ENCODE data around the gene LRRC49. TPM values are rescaled to one million over a fixed set of nuclear protein-coding genes. Genes with fewer than 3 reads are reported as not detected.

The LRRC49 gene
- total RNA-seq, 5 donors from 2014 or later (not counting 1 experiment from before 2014, with no cell fraction given) = 0.16 to 0.77 (median 0.51) TPM; not detected in 1

DNA sequence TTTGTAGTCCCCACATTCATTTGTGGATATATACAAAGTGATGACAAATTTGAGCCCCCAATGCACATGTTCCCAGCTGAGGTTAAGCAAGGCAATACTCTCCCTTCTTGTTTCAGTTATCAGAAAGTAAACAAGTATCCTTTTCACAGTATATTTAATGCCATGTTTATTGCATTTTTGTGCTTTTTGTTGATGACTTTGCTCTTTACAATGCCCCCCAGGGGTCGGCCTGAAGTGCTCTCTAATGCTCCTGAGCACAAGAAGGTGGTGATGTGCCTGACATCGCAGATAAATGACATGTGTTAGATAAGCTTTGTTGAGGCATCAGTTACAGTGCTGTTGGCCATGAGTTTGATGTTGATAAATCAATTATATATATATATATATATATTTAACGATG is 165.0 kb downstream of the LRRC49 start:
- Histone ChIP-seq H3K4me1 (ENCODE audit: control insufficient read depth in 1 of 2, extremely low read depth in 1 of 2, insufficient read depth in 2 of 2, low read length in 2 of 2) (no peaks in the 10 kb centered on the region), H3K4me3 (ENCODE audit: control insufficient read depth in 1 of 2, extremely low read depth in 1 of 2, low read length in 1 of 2) (no peak overlapping the region), H3K9me3 (no peaks in the 10 kb centered on the region), H3K27ac (ENCODE audit: low read length) (no peak overlapping the region), H3K27me3 (replicated peaks in 1 of 2; ENCODE audit: control insufficient read depth in 2 of 2, extremely low read depth in 1 of 2, insufficient read depth in 2 of 2, low read length in 1 of 2) (no peaks in the 10 kb centered on the region), H3K36me3 (ENCODE audit: control insufficient read depth in 2 of 2, extremely low read depth in 1 of 2, insufficient read depth in 1 of 2, low read length in 1 of 2) (no peaks in the 10 kb centered on the region)
- H3K36me3 Mint-ChIP-seq = no peaks in the 10 kb centered on the region
- no peak for DNase-seq
- WGBS (ENCODE audit: insufficient coverage) = no CpG with 5 or more reads among the region's 3 CpGs
- peaks cover 3 to 7% (median 7%) of the 10 kb centered on the region in 3 donors for H3K9me3 Mint-ChIP-seq
- peaks cover 11 to 16% of the 10 kb centered on the region in 2 donors for H3K27me3 Mint-ChIP-seq
- H3K4me1 Mint-ChIP-seq = no peaks in the 10 kb centered on the region
- no peak overlapping the region for H3K4me3 Mint-ChIP-seq
- no peak for ATAC-seq (replicated peaks in 1 of 4)
- POLR2A ChIA-PET = no interaction called here
- no peak overlapping the region for H3K27ac Mint-ChIP-seq
- CTCF ChIA-PET = no interaction called here

DNA sequence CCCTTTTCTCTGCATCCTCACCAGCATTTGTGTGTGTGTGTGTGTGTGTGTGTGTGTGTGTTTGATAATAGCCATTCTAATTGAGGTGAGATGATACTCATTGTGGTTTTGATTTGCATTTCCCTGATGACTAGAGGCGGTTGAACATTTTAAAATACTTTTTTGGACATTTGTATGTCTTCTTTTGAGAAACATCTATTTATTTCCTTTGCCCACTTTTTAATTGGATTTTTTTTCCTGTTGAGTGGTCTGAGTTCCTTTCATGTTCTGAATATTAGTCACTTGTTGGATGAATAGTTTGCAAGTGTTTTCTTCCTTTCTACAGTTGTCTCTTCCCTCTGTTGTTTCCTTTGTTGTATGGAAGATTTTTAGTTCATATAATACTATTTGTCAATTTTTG is 168.4 kb downstream of the LRRC49 start:
- no peaks in the 10 kb centered on the region for H3K4me1 Mint-ChIP-seq
- H3K27ac Mint-ChIP-seq = no peak overlapping the region
- peaks cover 8 to 17% of the 10 kb centered on the region in 2 donors for H3K27me3 Mint-ChIP-seq
- POLR2A ChIA-PET = no interaction called here
- H3K9me3 Mint-ChIP-seq = peaks cover 3 to 7% (median 7%) of the 10 kb centered on the region in 3 donors
- Histone ChIP-seq H3K4me3 (ENCODE audit: control insufficient read depth in 1 of 2, extremely low read depth in 1 of 2, low read length in 1 of 2) (no peak overlapping the region), H3K36me3 (ENCODE audit: control insufficient read depth in 2 of 2, extremely low read depth in 1 of 2, insufficient read depth in 1 of 2, low read length in 1 of 2) (no peaks in the 10 kb centered on the region), H3K27ac (ENCODE audit: low read length) (no peak overlapping the region), H3K27me3 (replicated peaks in 1 of 2; ENCODE audit: control insufficient read depth in 2 of 2, extremely low read depth in 1 of 2, insufficient read depth in 2 of 2, low read length in 1 of 2) (peaks cover 0 to 8% of the 10 kb centered on the region in 2 experiments), H3K9me3 (no peaks in the 10 kb centered on the region), H3K4me1 (ENCODE audit: control insufficient read depth in 1 of 2, extremely low read depth in 1 of 2, insufficient read depth in 2 of 2, low read length in 2 of 2) (no peaks in the 10 kb centered on the region)
- DNase-seq = no peak
- H3K4me3 Mint-ChIP-seq = no peak overlapping the region
- no peaks in the 10 kb centered on the region for H3K36me3 Mint-ChIP-seq
- CTCF ChIA-PET = no interaction called here
- ATAC-seq (replicated peaks in 1 of 4) = no peak
- WGBS (ENCODE audit: insufficient coverage) = no CpG with 5 or more reads among the region's 1 CpG

GRCh38 chr15:71066983-71067382 is 174.4 kb downstream of the LRRC49 start:
- H3K36me3 ChIP-seq (ENCODE audit: control insufficient read depth in 2 of 2, extremely low read depth in 1 of 2, insufficient read depth in 1 of 2, low read length in 1 of 2) = no peaks in the 10 kb centered on the region
- ChIA-PET POLR2A (no interaction called here), CTCF (no interaction called here)
- H3K9me3 Mint-ChIP-seq = no peaks in the 10 kb centered on the region
- no peak overlapping the region for H3K27ac Mint-ChIP-seq
- no peaks in the 10 kb centered on the region for H3K4me1 Mint-ChIP-seq
- H3K4me3 ChIP-seq (ENCODE audit: control insufficient read depth in 1 of 2, extremely low read depth in 1 of 2, low read length in 1 of 2) = no peak overlapping the region
- H3K27me3 Mint-ChIP-seq = peaks cover 16 to 31% of the 10 kb centered on the region in 2 donors
- no peaks in the 10 kb centered on the region for H3K9me3 ChIP-seq
- H3K4me1 ChIP-seq (ENCODE audit: control insufficient read depth in 1 of 2, extremely low read depth in 1 of 2, insufficient read depth in 2 of 2, low read length in 2 of 2) = no peaks in the 10 kb centered on the region
- DNase-seq (no peak), ATAC-seq (replicated peaks in 1 of 4) (no peak)
- H3K36me3 Mint-ChIP-seq = no peaks in the 10 kb centered on the region
- H3K27ac ChIP-seq (ENCODE audit: low read length) = no peak overlapping the region
- no peak overlapping the region for H3K4me3 Mint-ChIP-seq
- 86% methylated on average over 2 of the region's 5 CpGs for WGBS (ENCODE audit: insufficient coverage)
- peaks cover 0 to 8% of the 10 kb centered on the region in 2 experiments for H3K27me3 ChIP-seq (replicated peaks in 1 of 2; ENCODE audit: control insufficient read depth in 2 of 2, extremely low read depth in 1 of 2, insufficient read depth in 2 of 2, low read length in 1 of 2)

GRCh38 chr15:71069693-71070092 is 177.1 kb downstream of the LRRC49 start:
- Mint-ChIP-seq H3K27ac (no peak overlapping the region), H3K4me3 (no peak overlapping the region), H3K4me1 (no peaks in the 10 kb centered on the region), H3K9me3 (peaks cover 0 to 4% (median 0%) of the 10 kb centered on the region in 3 donors), H3K27me3 (peaks cover 18 to 27% of the 10 kb centered on the region in 2 donors), H3K36me3 (no peaks in the 10 kb centered on the region)
- POLR2A ChIA-PET = no interaction called here
- no peak for ATAC-seq (replicated peaks in 1 of 4)
- Histone ChIP-seq H3K9me3 (no peaks in the 10 kb centered on the region), H3K36me3 (ENCODE audit: control insufficient read depth in 2 of 2, extremely low read depth in 1 of 2, insufficient read depth in 1 of 2, low read length in 1 of 2) (no peaks in the 10 kb centered on the region), H3K4me1 (ENCODE audit: control insufficient read depth in 1 of 2, extremely low read depth in 1 of 2, insufficient read depth in 2 of 2, low read length in 2 of 2) (no peaks in the 10 kb centered on the region), H3K27ac (ENCODE audit: low read length) (no peak overlapping the region), H3K4me3 (ENCODE audit: control insufficient read depth in 1 of 2, extremely low read depth in 1 of 2, low read length in 1 of 2) (no peak overlapping the region), H3K27me3 (replicated peaks in 1 of 2; ENCODE audit: control insufficient read depth in 2 of 2, extremely low read depth in 1 of 2, insufficient read depth in 2 of 2, low read length in 1 of 2) (peaks cover 0 to 5% of the 10 kb centered on the region in 2 experiments)
- 80% methylated on average over 1 of the region's 2 CpGs for WGBS (ENCODE audit: insufficient coverage)
- DNase-seq = no peak
- CTCF ChIA-PET = no interaction called here

GRCh38 chr15:71071529-71071928 is 178.9 kb downstream of the LRRC49 start:
- POLR2A ChIA-PET = no interaction called here

GRCh38 chr15:71072423-71072822 is 179.8 kb downstream of the LRRC49 start:
- Mint-ChIP-seq H3K9me3 (peaks cover 0 to 15% (median 3%) of the 10 kb centered on the region in 3 donors), H3K4me1 (no peaks in the 10 kb centered on the region), H3K36me3 (no peaks in the 10 kb centered on the region), H3K27me3 (peaks cover 14 to 18% of the 10 kb centered on the region in 2 donors), H3K27ac (no peak overlapping the region), H3K4me3 (no peak overlapping the region)
- no peak overlapping the region for H3K4me3 ChIP-seq (ENCODE audit: control insufficient read depth in 1 of 2, extremely low read depth in 1 of 2, low read length in 1 of 2)
- WGBS (ENCODE audit: insufficient coverage) = 81% methylated on average over 4 of the region's 6 CpGs
- ChIA-PET CTCF (no interaction called here), POLR2A (no interaction called here)
- H3K4me1 ChIP-seq (ENCODE audit: control insufficient read depth in 1 of 2, extremely low read depth in 1 of 2, insufficient read depth in 2 of 2, low read length in 2 of 2) = no peaks in the 10 kb centered on the region
- H3K27me3 ChIP-seq (replicated peaks in 1 of 2; ENCODE audit: control insufficient read depth in 2 of 2, extremely low read depth in 1 of 2, insufficient read depth in 2 of 2, low read length in 1 of 2) = no peaks in the 10 kb centered on the region
- H3K27ac ChIP-seq (ENCODE audit: low read length) = no peak overlapping the region
- no peak for DNase-seq
- no peaks in the 10 kb centered on the region for H3K36me3 ChIP-seq (ENCODE audit: control insufficient read depth in 2 of 2, extremely low read depth in 1 of 2, insufficient read depth in 1 of 2, low read length in 1 of 2)
- no peak for ATAC-seq (replicated peaks in 1 of 4)
- no peaks in the 10 kb centered on the region for H3K9me3 ChIP-seq

More at GRCh38 chr15:71071529-71071928, 178.9 kb downstream of the LRRC49 start:
- no peak overlapping the region for H3K4me3 ChIP-seq (ENCODE audit: control insufficient read depth in 1 of 2, extremely low read depth in 1 of 2, low read length in 1 of 2)
- Mint-ChIP-seq H3K4me3 (no peak overlapping the region), H3K27ac (no peak overlapping the region), H3K4me1 (no peaks in the 10 kb centered on the region), H3K27me3 (peaks cover 17 to 24% of the 10 kb centered on the region in 2 donors), H3K36me3 (no peaks in the 10 kb centered on the region), H3K9me3 (peaks cover 0 to 8% (median 0%) of the 10 kb centered on the region in 3 donors)
- no peaks in the 10 kb centered on the region for H3K4me1 ChIP-seq (ENCODE audit: control insufficient read depth in 1 of 2, extremely low read depth in 1 of 2, insufficient read depth in 2 of 2, low read length in 2 of 2)
- no peaks in the 10 kb centered on the region for H3K9me3 ChIP-seq
- no peaks in the 10 kb centered on the region for H3K36me3 ChIP-seq (ENCODE audit: control insufficient read depth in 2 of 2, extremely low read depth in 1 of 2, insufficient read depth in 1 of 2, low read length in 1 of 2)
- ATAC-seq (replicated peaks in 1 of 4) (no peak), DNase-seq (no peak)
- H3K27ac ChIP-seq (ENCODE audit: low read length) = no peak overlapping the region
- no peaks in the 10 kb centered on the region for H3K27me3 ChIP-seq (replicated peaks in 1 of 2; ENCODE audit: control insufficient read depth in 2 of 2, extremely low read depth in 1 of 2, insufficient read depth in 2 of 2, low read length in 1 of 2)
- CTCF ChIA-PET = no interaction called here

All from T-cell (primary cell).